A673 (cell line): ENCODE measurements around the gene ZMAT3. TPM values are rescaled to one million over a fixed set of nuclear protein-coding genes. Genes with fewer than 3 reads are reported as not detected.

Source experiments
- BruUV-seq: library from RNA; stranded (reverse); fragments of 400-500 nt; replicated peaks from 2 replicates; lab custom pipeline; 2021; lab: Mats Ljungman, UMichigan
- CTCF ChIA-PET: fragments of 300-600 bp; sonication (Branson Sonifier 250); formaldehyde crosslinking; loops from one replicate; lab custom pipeline; 2022; ENCODE audit warnings: antibody characterized with exemption; lab: Charles Lee
- POLR2A ChIA-PET: fragments of 300-600 bp; sonication (Branson Sonifier 250); formaldehyde crosslinking; loops from one replicate; lab custom pipeline; 2022; ENCODE audit warnings: antibody characterized with exemption; ENCODE audit not compliant: low non-redundant PET; lab: Charles Lee
- DNase-seq: peaks from one replicate; pipeline ENCODE4 v3.0.0-alpha.2; 2015; ENCODE audit warnings: low spot score
- H3K27ac ChIP-seq: fragments of 200-600 bp; sonication (generic); 2 replicates; pipeline ENCODE4 v1.5.1; 2016; ENCODE audit warnings: mixed run types, low read depth, mild to moderate bottlenecking, mixed read lengths, antibody characterized with exemption, low read length; ENCODE audit not compliant: poor library complexity, severe bottlenecking
- H3K27me3 ChIP-seq: fragments of 200-600 bp; sonication (generic); replicated peaks from 2 replicates; pipeline ENCODE4 v1.6.1; 2017; ENCODE audit warnings: mixed run types, low read depth, mild to moderate bottlenecking, mixed read lengths, antibody characterized with exemption, low read length; ENCODE audit not compliant: insufficient read depth, poor library complexity
- H3K36me3 ChIP-seq: fragments of 200-600 bp; sonication (generic); 2 replicates; pipeline ENCODE4 v1.6.1; 2016; ENCODE audit warnings: mixed run types, mild to moderate bottlenecking, mixed read lengths, antibody characterized with exemption, low read length; ENCODE audit not compliant: insufficient read depth, poor library complexity, severe bottlenecking
- H3K4me1 ChIP-seq: fragments of 200-600 bp; sonication (generic); 2 replicates; pipeline ENCODE4 v1.6.1; 2017; ENCODE audit warnings: mixed run types, mild to moderate bottlenecking, mixed read lengths, antibody characterized with exemption, low read length; ENCODE audit not compliant: insufficient read depth, poor library complexity, severe bottlenecking
- H3K4me3 ChIP-seq: fragments of 200-600 bp; sonication (generic); 2 replicates; pipeline ENCODE4 v1.5.1; 2016; ENCODE audit warnings: low read depth, mixed run types, mild to moderate bottlenecking, mixed read lengths, low read length; ENCODE audit not compliant: poor library complexity, severe bottlenecking
- H3K9me3 ChIP-seq: fragments of 200-600 bp; sonication (generic); 2 replicates; pipeline ENCODE4 v1.6.1; 2016; ENCODE audit warnings: mixed run types, low read depth, mild to moderate bottlenecking, mixed read lengths, antibody characterized with exemption, low read length; ENCODE audit not compliant: poor library complexity, severe bottlenecking
- CTCF ChIP-seq: fragments of 300-800, 200-600 bp; sonication (generic); conservative IDR thresholded peaks from 2 replicates; pipeline ENCODE4 v1.5.1; 2017; ENCODE audit warnings: low read depth, mild to moderate bottlenecking, antibody characterized with exemption, low read length, moderate library complexity, mixed read lengths
- EZH2 ChIP-seq: fragments of 200-600 bp; sonication (generic); IDR thresholded peaks from 2 replicates; pipeline ENCODE4 v1.6.1; 2017; ENCODE audit warnings: borderline replicate concordance, low read depth, mild to moderate bottlenecking, mixed read lengths, antibody characterized with exemption, low read length; ENCODE audit not compliant: poor library complexity, severe bottlenecking
- intact Hi-C: fragments of 100-400 bp; cut with micrococcal nuclease; formaldehyde crosslinking; loops from one replicate; pipeline ENCODE4 v1.10.0; 2022; ENCODE audit not compliant: unreplicated experiment
- total RNA-seq: library from RNA; stranded (reverse); gene quantifications from 2 replicates; pipeline ENCODE4 v1.2.3, GENCODE V29; 2021

The ZMAT3 gene
- total RNA-seq, 1 experiment from 2014 or later = 8.6 TPM

DNA sequence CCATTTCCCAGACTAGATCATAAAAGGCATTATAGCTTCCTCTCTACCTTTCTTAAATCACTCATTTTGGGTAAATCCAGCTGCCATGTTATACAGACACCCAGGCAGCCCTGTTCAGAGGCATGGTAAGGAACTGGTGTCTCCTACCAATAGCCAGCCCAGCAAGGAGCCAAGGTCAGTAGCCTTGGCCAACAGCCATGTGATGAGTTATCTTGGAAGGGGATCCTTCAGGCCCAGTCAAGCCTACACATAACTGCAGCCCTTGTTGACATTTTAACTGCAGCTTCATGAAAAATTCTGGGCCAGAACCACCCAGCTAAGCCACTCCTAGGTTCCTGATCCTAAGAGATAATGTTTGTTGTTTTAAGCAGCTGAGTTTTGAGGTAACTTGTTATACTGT, 29.0 kb upstream of the ZMAT3 start:
- BruUV-seq = no TSS peak
- H3K9me3 ChIP-seq = no peaks in the 10 kb centered on the region
- POLR2A ChIA-PET = no interaction called here

DNA sequence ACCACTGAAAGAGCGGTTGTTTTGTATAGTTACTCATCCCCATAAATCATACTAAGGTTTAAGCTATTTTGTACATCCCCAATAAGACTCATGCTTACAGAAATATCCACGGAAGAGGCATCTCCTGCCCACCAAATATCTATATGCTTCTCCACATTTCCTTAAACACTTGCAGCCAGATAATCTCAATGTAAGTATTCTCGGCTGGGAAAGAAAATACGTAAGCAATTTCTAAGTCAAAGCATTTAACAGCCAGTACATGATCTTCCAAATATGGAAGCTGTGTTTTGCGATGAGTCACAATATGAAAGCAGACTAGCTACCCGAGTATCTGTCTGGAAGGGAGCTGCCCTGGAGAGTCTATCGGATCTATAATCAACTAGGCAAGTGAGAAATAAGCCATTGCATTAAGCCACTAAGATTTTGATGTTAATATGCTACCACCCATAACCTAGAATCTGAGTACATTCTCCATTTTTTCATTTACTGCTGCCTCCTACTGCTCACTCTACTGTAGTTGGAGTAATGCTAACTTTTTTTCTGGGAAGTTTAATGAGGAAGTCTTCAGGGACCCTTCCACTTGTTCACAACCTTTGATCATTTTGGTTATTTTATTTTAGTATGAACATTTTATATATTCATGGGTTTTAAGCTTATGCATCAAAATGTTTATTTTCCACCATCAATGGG, 26.9 kb upstream of the ZMAT3 start:
- no TSS peak for BruUV-seq
- ChIA-PET POLR2A (no interaction called here), CTCF (no interaction called here)
- peak; percentile 15 for DNase-seq
- Histone ChIP-seq H3K27me3 (no peaks in the 10 kb centered on the region), H3K4me3 (no peak overlapping the region), H3K9me3 (no peaks in the 10 kb centered on the region), H3K36me3 (no peaks in the 10 kb centered on the region), H3K27ac (no peak overlapping the region), H3K4me1 (peaks cover 15% of the 10 kb centered on the region)
- intact Hi-C loops = no loop called here
- TF ChIP-seq CTCF = peak; percentile 43; the same call in 1 of the 2 replicates
- no peak for TF ChIP-seq EZH2

More for the DNA sequence above, 29.0 kb upstream of the ZMAT3 start:
- intact Hi-C loops = no loop called here
- TF ChIP-seq EZH2 (no peak), CTCF (no peak)
- Histone ChIP-seq H3K4me3 (no peak overlapping the region), H3K36me3 (no peaks in the 10 kb centered on the region), H3K27ac (no peak overlapping the region), H3K4me1 (peaks cover 15% of the 10 kb centered on the region), H3K27me3 (no peaks in the 10 kb centered on the region)
- no peak for DNase-seq
- CTCF ChIA-PET = no interaction called here

GRCh38 chr3:179093807-179094206, 22.2 kb upstream of the ZMAT3 start:
- Histone ChIP-seq H3K27ac (no peak overlapping the region), H3K4me3 (no peak overlapping the region), H3K9me3 (no peaks in the 10 kb centered on the region), H3K27me3 (no peaks in the 10 kb centered on the region), H3K4me1 (peaks cover 5% of the 10 kb centered on the region), H3K36me3 (no peaks in the 10 kb centered on the region)
- no TSS peak for BruUV-seq
- CTCF ChIA-PET = no interaction called here
- POLR2A ChIA-PET = no interaction called here
- TF ChIP-seq EZH2 (no peak), CTCF (no peak)
- intact Hi-C loops = no loop called here
- DNase-seq = no peak
